ENCODE results near the gene SPANXC. TPM values are rescaled to one million over a fixed set of nuclear protein-coding genes. Genes with fewer than 3 reads are reported as not detected.
"Not testable (repeated sequence)": the region's sequence is repeated elsewhere in the genome, so short reads cannot be mapped to it uniquely, and the experiment has no call there.

The SPANXC gene
- not detected for total RNA-seq
- long read RNA-seq = 0 reads

GRCh38 chrX:141242417-141242816 is at the start of gene SPANXC:
TSS of gene SPANXC (minus strand) at chrX:141242517. CDS start at chrX:141242457, 60 bp downstream.
- DNase-seq (ENCODE audit: low spot score) = not testable (repeated sequence)

GRCh38 chrX:141279476-141279875 is 37.2 kb upstream of the SPANXC start:
- DNase-seq (ENCODE audit: low spot score) = no peak

GRCh38 chrX:141278306-141278705 is 36.0 kb upstream of the SPANXC start:
- no peak for DNase-seq (ENCODE audit: low spot score)

GRCh38 chrX:141258080-141258479 is 15.8 kb upstream of the SPANXC start:
- DNase-seq (ENCODE audit: low spot score) = no peak

GRCh38 chrX:141221611-141222010 is 20.7 kb downstream of the SPANXC start:
- no peak for DNase-seq (ENCODE audit: low spot score)

GRCh38 chrX:141220342-141221008 is 21.8 kb downstream of the SPANXC start:
- no peak for DNase-seq (ENCODE audit: low spot score)

GRCh38 chrX:141214196-141214595 is 28.1 kb downstream of the SPANXC start:
- DNase-seq (ENCODE audit: low spot score) = no peak

GRCh38 chrX:141201962-141202361 is 40.4 kb downstream of the SPANXC start:
- no peak for DNase-seq (ENCODE audit: low spot score)

Other genes starting within 250 kb of the SPANXC start
- gene SPANXB1, start 239.9 kb downstream of the SPANXC start, total RNA-seq = not detected
- gene LDOC1, start 65.4 kb downstream of the SPANXC start, total RNA-seq = 13.2 TPM

All from mesenteric fat pad (tissue), 1 donor.